Measurements from ENCODE around the gene CNFN.

DNA sequence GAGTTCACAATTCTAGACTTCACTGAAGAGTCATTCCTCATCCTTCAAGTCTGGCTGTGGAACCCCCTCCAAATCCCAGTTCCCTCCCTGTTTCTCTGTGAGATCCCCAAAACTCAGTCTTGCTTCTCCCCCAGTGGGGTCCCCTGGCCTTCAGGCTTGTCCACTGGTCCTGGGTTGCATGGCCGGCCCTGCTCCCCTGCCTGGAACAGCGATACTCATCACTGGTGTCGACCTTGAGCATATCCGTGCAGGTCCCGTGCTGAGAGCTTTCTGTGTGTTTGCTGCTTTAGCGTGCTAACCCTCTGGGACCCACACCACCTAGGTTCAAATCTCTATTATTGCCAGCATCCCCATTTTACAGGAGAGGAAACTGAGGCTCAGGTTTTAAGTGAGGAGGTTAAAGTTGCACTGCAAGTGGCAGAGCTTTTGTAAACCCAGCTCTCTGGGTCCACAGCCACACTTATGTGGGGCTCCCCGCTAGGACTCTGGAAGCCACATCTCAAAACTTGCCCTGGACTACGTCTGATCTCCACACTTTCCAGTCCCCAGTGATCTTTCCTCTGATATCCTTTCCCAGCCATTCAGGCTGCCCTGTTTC lies 21.6 kb upstream of the CNFN start:
- TF ChIP-seq, protein P1, sequence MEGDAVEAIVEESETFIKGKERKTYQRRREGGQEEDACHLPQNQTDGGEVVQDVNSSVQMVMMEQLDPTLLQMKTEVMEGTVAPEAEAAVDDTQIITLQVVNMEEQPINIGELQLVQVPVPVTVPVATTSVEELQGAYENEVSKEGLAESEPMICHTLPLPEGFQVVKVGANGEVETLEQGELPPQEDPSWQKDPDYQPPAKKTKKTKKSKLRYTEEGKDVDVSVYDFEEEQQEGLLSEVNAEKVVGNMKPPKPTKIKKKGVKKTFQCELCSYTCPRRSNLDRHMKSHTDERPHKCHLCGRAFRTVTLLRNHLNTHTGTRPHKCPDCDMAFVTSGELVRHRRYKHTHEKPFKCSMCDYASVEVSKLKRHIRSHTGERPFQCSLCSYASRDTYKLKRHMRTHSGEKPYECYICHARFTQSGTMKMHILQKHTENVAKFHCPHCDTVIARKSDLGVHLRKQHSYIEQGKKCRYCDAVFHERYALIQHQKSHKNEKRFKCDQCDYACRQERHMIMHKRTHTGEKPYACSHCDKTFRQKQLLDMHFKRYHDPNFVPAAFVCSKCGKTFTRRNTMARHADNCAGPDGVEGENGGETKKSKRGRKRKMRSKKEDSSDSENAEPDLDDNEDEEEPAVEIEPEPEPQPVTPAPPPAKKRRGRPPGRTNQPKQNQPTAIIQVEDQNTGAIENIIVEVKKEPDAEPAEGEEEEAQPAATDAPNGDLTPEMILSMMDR (IDR thresholded peaks at IDR 0.05), result no peak
- no peak for TF ChIP-seq EZH2 (IDR thresholded peaks at IDR 0.05)
